HG03520 (cell line): Measurements from ENCODE around the gene SPATA13.

Experiments used
- ATAC-seq: cut with Tn5 transposase; IDR thresholded peaks from one replicate; pipeline ENCODE4 v1.9.1; 2021; ENCODE audit warnings: mild to moderate bottlenecking, moderate library complexity; ENCODE audit not compliant: unreplicated experiment

SPATA13 gene

DNA sequence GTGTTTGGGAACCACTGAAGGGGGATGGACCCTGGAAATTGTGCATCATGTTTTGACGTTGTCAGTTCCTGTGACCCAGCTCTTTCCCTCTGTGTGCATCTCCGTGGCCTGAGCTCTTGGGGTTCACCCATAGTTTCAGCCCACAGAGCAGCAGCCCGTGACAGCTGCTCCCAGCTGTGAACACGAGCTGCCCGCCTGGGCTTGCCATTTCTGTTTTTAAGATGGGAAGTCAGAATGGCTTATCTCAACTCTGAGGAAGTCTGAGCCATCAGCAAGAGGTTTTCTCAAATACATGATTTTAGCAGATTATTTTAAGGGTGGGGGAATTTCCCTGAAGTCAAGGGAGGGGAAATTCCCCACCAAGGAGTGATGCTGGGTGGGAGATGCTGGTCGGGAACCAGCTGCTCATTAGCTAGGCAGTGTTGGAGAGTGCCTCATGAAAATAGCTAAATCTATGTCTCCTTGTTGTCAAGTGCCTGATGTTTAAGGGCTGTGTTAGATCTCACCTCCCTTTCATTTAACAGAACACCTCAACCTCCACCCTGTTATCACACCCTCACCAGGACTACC lies 114.0 kb downstream of the SPATA13 start:
- ATAC-seq = peak; percentile 44

DNA sequence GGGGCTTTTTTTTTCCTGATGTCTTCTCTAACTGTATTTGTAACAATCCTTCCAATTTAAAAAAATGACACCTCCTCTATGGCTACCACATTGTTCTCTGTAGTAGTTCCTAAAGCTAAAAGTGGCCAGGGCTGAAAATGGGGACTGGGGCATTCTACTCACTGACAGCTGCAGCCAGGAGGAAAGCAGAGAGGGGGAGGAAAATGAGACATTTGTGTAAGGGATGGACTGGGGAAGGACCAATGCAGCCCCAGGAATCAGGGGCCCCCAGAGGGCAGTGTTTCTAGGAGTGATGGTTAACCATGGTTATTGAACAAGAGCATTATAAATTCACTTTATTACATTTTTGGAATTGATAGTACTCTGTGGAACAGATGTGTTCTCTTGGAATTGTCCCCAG lies 114.5 kb downstream of the SPATA13 start:
- no peak for ATAC-seq

DNA sequence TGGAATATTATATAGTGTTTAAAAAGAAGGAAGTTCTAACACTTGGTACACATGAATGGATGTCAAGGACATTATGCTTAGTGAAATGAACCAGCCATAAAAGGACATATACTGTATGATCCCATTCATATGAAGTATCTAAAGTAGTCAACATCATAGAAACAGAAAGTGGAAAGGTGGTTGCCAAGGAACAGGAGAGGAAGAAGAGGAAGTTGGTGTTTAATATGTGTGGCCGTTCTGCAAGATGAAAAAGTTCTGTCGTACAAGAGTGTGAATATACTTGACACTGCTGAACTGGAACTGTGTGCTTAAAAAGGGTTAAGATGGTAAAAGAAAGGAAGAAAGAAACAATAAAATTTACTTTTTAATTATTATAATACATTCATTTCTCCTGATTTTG lies 115.8 kb downstream of the SPATA13 start:
- ATAC-seq = no peak

DNA sequence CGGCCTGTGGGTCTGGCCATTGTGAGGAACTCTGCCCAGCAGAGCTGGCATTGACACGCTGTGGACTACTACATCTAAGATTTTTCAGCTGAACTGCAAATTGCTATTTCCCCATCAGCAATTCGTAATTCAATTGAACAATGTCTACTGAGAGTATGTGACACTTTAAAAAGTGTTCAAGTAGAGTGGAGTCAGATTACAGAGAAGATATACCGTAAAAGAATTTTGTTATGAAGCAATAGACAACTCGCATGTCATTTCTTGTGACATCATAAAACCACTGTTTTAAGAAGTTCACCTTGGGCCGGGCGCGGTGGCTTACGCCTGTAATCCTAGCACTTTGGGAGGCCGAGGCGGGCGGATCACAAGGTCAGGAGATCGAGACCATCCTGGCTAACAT lies 116.3 kb downstream of the SPATA13 start:
- no peak for ATAC-seq

DNA sequence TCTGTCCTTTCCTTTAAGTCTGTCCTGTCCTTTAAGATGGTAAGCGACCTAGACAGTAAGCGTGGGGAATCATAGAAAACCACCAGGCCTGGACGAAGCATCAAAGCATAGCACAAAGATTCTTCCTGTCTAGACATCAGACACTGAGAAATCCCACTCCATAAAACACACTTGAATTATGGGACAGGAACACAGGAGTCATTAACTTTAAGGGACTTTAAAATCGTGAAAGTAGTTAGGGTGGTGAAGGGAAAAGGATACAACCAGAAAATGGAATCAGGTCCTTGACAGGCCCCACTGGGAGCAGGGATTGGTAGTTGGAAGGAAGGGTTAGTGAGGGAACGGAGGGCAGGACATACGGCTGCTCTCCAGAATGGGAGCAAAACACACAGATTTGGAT lies 117.2 kb downstream of the SPATA13 start:
- ATAC-seq = no peak

DNA sequence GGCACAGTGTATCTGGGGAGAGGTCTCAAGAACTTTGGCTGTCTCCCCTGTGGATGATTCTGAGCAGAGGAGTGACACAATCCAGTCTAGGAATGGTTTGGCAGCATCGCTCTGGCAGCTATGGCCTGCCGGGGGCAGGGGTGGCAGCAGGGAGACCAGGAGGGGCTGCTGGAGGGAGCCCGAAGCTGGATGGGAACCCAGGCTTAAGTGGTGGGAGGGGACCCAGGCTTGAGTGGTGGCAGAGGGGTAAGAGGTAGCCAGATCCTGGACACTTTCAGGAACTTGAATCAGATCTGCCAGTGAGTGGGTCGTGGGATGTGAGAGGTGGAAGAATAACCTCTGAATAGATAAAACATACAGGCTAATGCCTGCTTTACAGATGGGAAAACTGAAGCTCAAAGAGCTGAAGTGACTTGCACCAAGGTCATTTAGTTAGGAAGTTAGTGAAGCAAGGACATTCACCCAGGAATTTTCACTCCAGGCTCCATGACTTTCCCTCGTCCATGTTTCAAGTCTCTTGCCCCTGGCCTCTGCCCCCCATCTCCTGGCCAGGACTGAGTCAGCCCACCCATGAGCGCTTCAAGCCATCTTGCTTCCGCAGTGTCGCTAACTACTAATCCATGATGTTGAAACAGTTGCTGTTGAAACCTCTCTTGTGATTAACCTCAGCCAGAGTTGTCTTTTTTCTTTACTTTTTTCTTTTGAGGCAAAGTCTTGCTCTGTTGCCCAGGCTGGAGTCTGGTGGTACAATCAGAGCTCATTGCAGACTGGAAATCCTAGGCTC lies 119.0 kb downstream of the SPATA13 start:
- ATAC-seq = no peak

DNA sequence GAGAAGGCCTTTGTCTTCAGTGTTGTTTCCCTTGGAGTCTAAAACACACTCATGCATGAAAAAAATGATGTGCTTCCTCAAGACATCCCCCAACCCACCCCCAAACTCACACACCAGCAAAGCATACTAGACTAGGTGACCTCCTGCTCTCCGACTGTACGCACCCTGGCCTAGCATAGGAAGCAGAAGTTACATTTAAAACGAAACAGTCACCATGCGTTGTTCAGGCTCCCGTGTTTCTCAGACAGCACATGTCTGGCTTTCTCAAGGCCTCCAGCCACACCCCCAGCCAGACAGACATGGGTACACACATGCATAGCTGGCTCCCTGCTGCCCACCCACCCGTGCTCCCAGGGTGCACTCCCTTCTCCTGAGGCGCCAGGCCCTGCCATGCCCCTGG lies 120.2 kb downstream of the SPATA13 start:
- ATAC-seq = peak; percentile 45

DNA sequence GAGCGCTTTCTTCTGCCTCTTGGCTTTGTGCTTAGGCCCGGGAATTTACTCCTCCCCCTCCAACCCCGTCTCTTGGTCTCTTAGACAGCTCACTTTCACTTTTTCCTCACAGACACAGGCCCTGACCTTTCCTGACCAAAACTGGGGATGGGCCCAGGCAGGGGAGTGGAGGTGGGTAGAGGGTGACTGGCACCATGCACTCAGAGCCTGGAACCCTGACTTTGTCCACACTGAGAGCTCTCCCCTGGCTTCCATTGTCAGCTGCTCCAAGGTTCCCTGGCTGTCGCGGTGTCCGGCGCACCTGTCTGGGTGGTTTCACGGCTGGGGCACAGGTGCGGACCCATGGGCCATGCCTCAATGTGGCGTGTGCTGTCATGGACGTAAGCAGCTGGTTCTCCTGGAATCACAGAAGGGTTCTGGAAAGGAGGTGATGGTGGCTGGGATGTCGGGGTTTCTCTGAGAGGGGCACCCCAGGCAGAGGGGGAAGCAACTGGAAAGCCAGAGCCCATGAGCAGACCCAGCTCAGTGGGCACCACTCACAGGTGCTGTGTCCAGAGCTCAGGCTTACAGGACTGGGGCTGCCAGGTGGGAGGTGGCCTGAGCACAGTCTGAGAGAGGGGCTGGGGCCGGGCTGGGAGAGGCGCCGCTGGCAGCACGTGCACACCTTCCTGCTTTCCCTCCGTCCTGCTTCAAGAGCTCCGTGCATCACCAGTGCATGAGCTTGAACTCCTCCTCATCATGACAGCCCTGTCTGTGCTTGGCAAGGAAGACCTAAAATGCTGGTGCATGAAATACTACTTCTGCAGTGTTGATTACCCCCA lies 120.9 kb downstream of the SPATA13 start:
- no peak for ATAC-seq

DNA sequence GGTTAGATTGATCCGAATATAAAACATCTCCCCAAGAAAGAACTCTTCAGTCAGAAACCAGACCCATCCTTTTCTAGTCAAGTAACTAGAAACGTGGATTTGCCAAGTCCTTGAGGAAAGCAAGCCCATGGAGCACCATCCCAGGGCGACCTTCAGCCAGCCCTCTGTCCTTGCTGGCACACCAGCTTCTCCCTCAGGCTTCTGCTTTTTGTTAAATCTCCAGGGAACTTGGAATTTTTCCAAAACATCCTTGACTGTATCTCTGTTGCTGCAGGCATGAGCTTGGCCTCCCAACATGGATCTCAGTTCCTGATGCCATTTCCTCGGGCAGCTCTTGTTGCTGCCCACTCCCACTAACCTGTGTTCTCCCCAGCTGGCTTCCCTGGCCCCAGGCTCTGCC lies 121.7 kb downstream of the SPATA13 start:
- ATAC-seq = no peak

DNA sequence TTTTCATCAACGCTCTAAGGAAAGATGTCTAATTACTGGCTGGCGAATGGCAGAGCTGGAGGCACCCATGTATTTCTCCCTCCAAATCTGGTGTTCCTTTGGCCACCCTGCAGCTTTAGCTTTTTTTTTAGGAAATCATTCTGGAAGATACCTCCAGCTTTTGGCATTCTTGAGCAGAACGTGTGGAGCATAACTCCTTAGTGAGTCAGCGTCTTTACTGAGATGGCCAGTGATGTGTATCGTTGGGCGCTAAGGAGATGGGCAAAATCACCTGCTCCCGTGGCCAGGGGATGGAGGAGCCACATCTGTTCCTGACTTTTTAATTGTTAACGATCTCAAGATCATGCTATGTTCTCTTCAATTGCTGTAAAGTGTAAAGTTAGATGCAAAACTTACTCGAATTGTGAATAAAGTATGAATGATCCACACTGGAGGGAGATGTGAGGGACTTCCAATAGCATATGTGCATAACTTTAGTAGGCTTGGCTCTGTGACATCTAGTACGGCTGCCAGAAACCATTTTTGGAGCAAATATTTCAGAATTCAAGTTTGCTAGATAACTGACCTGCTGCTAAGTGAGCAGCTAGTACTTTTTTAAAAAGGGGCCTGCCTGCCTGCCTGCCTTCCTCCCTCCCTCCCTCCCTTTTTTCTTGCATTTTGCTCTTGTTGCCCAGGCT lies 124.5 kb downstream of the SPATA13 start:
- ATAC-seq = no peak

DNA sequence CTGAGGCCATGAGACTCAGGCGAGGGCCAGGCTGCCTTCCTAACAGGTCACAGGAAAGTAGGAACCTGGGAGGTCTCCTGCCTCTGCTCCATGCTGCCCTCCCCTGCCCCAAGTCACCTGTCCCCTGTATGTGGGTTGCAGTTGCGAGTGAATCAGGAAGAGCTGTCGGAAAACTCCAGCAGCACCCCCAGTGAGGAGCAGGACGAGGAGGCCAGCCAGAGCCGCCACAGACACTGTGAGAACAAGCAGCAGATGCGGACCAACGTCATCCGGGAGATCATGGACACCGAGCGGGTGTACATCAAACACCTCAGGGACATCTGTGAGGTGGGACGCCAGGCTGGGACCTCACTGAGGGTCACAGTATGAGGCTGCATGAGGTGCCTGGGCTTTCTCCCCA lies 126.1 kb downstream of the SPATA13 start:
- no peak for ATAC-seq

DNA sequence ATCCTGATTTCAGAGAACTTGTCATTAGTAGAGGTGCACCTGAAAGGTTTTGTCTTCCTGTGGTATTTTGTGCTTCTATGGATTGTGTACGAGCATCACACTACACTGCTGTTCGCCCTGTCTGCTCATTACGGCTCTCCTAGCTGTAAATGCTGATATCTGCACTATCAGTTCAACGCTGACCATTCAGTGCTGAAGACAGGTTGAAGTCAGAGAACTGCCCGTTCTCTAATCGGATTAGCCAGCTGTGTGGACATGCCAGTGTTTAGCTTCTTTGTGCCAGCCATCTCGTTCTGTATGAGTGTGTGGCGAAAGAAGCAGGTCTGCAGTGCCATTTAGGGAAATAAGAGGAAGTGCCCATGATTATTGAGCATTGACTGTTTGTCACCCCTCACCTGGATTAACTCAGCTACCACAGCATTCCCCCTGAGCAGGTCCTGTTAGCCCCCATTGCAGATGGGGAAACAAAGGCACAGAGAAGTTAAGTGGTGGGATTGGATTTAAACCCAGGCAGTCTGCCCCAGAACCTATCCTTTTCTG lies 127.3 kb downstream of the SPATA13 start:
- no peak for ATAC-seq

DNA sequence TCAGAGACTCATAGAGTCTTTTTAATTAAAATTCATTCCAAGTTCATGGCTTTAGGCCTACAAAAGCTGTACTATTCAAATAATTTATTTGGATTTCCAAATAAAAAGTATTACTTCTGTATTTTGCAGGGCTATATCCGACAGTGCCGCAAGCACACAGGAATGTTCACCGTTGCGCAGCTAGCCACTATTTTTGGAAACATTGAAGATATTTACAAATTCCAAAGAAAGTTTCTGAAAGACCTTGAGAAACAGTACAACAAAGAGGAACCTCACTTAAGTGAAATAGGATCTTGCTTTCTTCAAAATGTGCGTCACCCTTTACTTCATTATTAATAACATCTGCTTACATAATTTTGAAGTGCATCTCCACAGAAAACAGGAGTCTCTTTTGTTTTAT lies 128.3 kb downstream of the SPATA13 start:
- no peak for ATAC-seq

DNA sequence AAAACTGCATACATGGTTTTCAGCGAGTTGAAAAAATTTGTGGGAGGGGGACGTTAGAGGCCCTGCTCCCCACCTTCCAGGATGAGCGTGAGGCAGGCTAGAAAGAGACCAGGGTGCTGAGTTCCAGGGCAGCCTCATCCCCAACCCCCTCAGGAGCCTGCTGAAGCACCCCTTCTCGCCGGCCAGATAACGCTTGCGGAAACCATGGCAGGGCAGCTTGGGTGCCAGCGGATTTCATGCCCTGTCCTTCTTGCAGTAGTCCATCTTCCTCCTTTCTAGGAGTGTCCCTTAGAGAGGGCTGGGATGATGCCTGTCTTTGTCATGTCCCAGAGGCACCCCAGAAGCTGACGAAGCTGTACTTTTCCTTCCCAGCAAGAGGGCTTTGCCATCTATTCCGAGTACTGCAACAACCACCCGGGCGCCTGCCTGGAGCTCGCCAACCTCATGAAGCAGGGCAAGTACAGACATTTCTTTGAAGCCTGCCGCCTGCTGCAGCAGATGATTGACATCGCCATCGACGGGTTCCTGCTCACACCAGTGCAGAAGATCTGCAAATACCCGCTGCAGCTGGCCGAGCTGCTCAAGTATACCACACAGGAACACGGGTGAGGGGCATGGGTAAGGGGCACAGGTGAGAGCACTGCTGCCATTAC lies 129.9 kb downstream of the SPATA13 start:
- ATAC-seq = no peak

DNA sequence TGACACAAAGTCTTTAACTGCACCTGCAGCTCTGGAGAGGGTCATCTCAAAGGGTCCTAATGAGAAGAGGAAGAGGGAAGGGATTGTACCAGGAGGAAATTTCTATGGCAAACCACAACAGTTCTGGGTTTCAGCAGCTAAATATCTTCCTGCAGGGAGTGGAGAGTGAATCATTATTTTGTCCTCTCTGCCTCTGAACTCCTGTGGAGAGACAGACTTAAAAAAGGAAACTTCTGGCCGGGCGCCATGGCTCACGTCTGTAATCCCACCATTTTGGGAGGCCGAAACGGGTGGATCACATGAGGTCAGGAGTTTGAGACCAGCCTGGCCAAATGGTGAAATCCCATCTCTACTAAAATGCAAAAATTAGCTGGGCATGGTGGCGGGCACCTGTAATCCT lies 132.0 kb downstream of the SPATA13 start:
- no peak for ATAC-seq

DNA sequence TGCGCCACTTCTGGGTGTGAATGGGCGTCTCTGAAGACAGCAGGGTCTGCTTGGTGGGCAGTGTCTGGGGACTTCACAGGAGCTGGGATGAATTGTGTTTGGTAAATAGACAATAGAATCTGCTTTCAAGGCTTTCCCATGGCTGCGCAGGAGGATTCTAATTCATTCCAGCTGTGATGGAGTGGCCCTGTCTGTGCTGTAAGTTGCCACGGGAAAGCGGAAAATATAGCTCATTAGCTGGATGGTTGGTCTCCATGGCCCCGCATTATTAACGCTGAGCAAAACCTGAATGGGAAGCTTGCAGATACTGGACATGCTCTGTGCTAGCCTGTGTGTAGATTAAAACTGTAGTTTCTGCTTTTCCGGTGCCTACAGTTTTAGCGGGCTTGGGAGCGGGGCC lies 133.2 kb downstream of the SPATA13 start:
- no peak for ATAC-seq

DNA sequence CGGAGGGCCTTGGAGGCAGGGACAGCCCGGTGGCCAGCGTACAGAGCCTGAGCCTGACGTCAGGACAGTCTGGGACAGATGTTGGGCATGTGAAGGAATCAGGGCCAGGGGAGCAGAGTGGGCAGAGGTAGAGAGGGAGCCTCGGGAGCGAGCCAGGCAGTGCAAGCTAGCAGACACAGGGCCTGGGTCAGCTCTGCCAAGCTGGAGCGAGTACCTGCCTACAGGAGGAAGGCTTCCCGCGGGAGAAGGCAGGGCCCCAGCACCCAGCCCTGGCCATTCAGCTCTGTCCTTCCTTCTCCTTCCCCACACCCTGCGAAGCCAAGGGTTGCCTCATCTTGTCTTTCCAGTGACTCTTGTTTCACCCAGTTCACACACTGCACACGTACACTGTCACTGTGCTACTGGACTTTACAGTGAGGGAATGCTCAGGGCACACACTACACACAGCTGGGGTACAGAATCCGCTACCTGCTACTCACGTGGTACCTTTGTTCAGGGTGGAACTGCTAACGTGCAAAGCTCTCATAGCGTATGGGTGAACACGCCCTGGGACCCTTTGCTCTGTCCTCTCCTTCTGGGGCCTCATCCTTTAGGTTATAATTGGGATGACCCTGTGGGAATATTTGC lies 139.1 kb downstream of the SPATA13 start:
- no peak for ATAC-seq

DNA sequence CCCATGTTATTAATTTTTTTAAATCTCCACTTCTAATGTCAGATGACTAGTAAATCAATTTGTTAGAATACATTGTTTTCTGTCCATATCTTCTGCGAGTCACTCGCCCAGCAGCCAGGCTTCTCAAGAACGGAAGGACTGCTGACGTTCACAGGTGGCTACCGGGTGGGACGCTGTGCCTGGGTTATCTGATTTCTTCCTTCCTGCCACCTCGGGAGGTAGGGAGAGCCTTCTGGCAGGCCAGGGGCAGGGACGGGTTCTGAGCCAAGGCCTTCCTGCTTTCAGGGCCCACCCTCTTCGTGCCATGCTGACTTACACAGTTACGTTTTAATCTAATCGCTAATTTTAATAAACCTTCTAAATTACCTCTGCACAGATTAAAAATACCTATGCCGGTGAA lies 140.9 kb downstream of the SPATA13 start:
- ATAC-seq = no peak

DNA sequence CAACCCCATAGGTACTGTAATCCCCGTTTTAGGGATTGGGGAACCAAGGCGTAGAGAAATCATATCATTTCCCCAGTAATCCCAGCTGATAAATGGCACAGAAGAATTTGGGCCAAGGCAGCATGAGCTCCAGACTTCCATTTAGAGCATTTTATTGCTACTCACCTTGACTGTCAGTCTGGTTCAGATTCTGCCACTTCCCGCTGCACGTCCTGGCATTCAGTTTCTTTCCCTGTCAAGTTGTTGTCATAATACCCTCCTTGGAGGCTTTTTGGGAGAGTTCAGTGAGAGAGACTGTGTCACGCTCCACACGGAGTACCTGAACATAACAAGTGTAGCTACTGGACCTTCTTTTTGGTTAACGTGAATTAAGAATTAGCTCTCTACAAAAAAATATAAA lies 141.4 kb downstream of the SPATA13 start:
- ATAC-seq = no peak

DNA sequence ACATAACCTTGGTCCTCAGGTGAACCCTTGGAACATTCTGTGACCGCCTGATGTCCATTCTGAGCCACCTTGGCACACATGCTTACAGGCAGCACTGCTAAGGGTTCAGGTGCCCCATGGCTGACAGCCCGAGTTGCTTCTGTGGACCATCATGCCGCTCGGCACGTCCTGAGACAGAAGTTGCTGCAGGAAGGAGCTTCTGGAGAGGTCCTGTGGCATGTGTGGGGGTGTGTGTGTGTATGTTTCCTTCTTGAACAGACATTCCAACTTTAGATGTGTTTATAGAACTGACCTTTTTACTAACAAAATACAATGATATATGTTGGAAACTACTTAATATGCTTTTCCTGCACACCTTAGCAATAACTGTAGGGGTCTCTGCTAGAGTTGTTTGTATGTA lies 144.1 kb downstream of the SPATA13 start:
- no peak for ATAC-seq
